DLD1 (cell line): ENCODE data around the gene C13orf46.

Source experiments
- in situ Hi-C: cut with HindIII; loops from 2 replicates; pipeline ENCODE4 v1.10.0; 2017; ENCODE audit warnings: low sequenced_read_pairs

The C13orf46 gene

GRCh38 chr13:113927661-113928581, 46.0 kb downstream of the C13orf46 start:
- in situ Hi-C loops, result no loop called here

GRCh38 chr13:113926951-113927660, 46.8 kb downstream of the C13orf46 start:
- in situ Hi-C loops, result no loop called here

- in situ Hi-C loops, result no loop called here
These were observed 47.5 kb downstream of the C13orf46 start for GRCh38 chr13:113926301-113926761.

GRCh38 chr13:113924184-113924901, 49.5 kb downstream of the C13orf46 start:
- in situ Hi-C loops, result no loop called here

- in situ Hi-C loops, result no loop called here
These were observed 50.4 kb downstream of the C13orf46 start for GRCh38 chr13:113923376-113924063.

GRCh38 chr13:113922412-113923118, 51.3 kb downstream of the C13orf46 start:
- in situ Hi-C loops, result no loop called here

- in situ Hi-C loops, result no loop called here
These were observed 52.1 kb downstream of the C13orf46 start for GRCh38 chr13:113921763-113922162.

- in situ Hi-C loops, result no loop called here
These were observed 53.1 kb downstream of the C13orf46 start for GRCh38 chr13:113920606-113921286.

- in situ Hi-C loops, result no loop called here
These were observed 53.9 kb downstream of the C13orf46 start for GRCh38 chr13:113919761-113920559.

- in situ Hi-C loops, result no loop called here
These were observed 54.7 kb downstream of the C13orf46 start for GRCh38 chr13:113918981-113919701.

GRCh38 chr13:113918580-113918979, 55.3 kb downstream of the C13orf46 start:
- in situ Hi-C loops, result no loop called here

- in situ Hi-C loops, result no loop called here
These were observed 56.1 kb downstream of the C13orf46 start for GRCh38 chr13:113917594-113918371.

GRCh38 chr13:113917096-113917495, 56.8 kb downstream of the C13orf46 start:
- in situ Hi-C loops, result no loop called here

- in situ Hi-C loops, result no loop called here
These were observed 57.5 kb downstream of the C13orf46 start for GRCh38 chr13:113916330-113916815.

GRCh38 chr13:113915786-113916329, 58.0 kb downstream of the C13orf46 start:
- in situ Hi-C loops, result no loop called here

- in situ Hi-C loops, result no loop called here
These were observed 58.7 kb downstream of the C13orf46 start for GRCh38 chr13:113915012-113915763.
